T47D (cell line): ENCODE measurements around the gene KIF2A.

Experiments
- DNase-seq, 2 experiments: peaks; one replicate each; pipeline versions ENCODE4 v3.0.0 to v3.0.0-alpha.2; 2011 to 2012; ENCODE audit warnings: low read depth in 1 of 2, low spot score in 1 of 2
- JUND ChIP-seq: IDR thresholded peaks from 2 replicates; pipeline ENCODE4 v1.6.1; 2012; ENCODE audit warnings: low read depth
- in situ Hi-C: cut with HindIII; loops from 2 replicates; pipeline ENCODE4 v1.10.0; 2016; ENCODE audit warnings: low sequenced_read_pairs, low pct_unique_long_range_greater_than_20kb

The KIF2A gene

GRCh38 chr5:62306323-62306895, 403 bp downstream of the KIF2A start:
- TF ChIP-seq JUND, result no peak
- DNase-seq, result peak in 1 of 2 experiments; percentile 20
- in situ Hi-C loops, result no loop called here

GRCh38 chr5:62306896-62307689, 1.1 kb downstream of the KIF2A start:
- in situ Hi-C loops, result no loop called here
- DNase-seq, result peak in 1 of 2 experiments; percentile 34
- TF ChIP-seq JUND, result no peak

DNA sequence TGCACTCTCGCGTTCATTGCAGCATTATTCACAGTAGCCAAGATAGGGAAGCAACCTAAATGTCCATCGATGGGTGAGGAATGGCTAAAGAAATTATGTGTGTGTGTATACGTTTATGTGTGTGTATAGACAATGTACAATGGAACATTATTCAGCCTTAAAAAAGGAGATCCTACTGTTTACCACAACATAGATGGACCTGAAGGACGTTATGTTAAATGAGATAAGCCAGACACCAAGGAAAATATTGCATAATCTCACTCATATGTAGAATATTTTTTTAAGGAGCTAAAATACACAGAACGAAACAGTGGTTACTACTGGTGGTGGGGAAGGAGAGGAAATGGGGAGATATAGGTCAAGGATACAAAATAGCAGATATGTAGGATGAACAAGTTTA, 2.4 kb downstream of the KIF2A start:
- no peak for DNase-seq
- no peak for TF ChIP-seq JUND
- in situ Hi-C loops, result no loop called here

DNA sequence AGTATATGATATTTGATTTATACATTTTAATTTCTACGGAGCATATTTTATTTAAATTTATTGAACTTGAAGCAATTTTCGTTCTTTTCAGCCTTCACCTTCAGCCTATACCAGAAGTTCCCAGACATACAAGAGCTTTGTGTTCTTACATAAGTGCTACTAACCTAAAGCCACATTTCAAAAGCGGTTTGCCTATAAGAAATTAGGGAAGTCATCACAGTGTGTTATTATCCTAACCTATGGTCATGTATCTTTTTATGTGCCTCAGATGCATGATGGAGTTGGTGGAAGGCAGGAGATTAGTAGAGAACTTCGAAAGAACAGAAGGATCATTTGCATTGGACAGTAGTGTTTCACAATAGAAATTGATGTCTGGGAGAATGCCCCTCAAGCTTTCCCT, 3.1 kb downstream of the KIF2A start:
- no peak for TF ChIP-seq JUND
- DNase-seq, result no peak
- in situ Hi-C loops, result no loop called here

- TF ChIP-seq JUND, result no peak
- in situ Hi-C loops, result no loop called here
- no peak for DNase-seq
Observed at GRCh38 chr5:62310426-62311143, 4.6 kb downstream of the KIF2A start.

DNA sequence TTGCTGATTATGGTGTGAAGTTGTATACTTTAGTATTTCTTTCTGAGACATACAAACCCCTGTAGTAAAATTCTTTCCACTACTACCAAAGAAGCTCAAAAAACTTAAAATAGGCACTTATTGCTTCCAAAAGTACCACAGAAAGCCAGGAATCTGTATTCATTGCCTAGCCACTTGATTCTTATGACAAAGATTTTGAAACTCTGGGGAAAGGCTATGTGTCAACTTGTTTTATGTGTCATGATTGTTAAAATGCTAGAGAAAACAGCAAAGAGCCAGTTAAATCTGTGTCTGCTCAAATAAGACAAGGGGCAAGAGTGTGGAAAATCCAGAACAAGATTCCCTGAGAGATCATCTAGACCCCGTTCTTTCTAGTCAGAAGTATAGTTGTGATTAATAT, 6.0 kb downstream of the KIF2A start:
- no peak for DNase-seq
- in situ Hi-C loops, result no loop called here
- no peak for TF ChIP-seq JUND

- in situ Hi-C loops, result no loop called here
Observed at GRCh38 chr5:62312674-62313073, 6.7 kb downstream of the KIF2A start.

DNA sequence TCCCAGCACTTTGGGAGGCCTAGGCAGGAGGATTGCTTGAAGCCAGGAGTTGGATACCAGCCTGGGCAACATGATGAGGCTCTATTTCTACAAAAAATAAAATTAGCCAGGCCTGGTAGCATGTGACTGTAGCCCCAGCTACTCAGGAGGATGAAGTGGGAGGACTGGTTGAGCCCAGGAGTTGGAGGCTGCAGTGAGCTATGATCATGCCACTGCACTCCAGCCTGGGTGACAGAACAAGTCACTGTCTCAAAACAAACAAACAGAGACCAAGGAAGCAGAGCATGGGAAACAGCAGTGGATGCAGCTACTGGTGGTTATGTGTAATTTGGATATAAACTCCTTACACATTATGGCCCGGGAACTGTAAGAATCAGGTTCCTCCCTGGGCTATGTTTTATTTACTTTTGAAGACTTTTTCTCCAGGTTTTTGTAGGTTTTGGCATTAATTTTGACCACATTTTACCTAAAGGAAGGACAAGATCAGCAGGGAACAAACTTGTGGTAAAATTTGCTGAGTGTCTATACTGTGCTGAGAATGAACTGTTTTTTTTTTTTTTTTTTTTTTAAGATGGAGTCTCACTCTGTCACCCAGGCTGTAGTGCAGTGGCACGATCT, 8.3 kb downstream of the KIF2A start:
- in situ Hi-C loops, result no loop called here
- no peak for TF ChIP-seq JUND
- DNase-seq, result no peak

More at GRCh38 chr5:62312674-62313073, 6.7 kb downstream of the KIF2A start:
- no peak for DNase-seq
- TF ChIP-seq JUND, result no peak

GRCh38 chr5:62315376-62316175, 9.6 kb downstream of the KIF2A start:
- DNase-seq, result no peak
- no peak for TF ChIP-seq JUND
- in situ Hi-C loops, result no loop called here

- in situ Hi-C loops, result no loop called here
- no peak for TF ChIP-seq JUND
Observed at GRCh38 chr5:62316176-62316502, 10.1 kb downstream of the KIF2A start.

DNA sequence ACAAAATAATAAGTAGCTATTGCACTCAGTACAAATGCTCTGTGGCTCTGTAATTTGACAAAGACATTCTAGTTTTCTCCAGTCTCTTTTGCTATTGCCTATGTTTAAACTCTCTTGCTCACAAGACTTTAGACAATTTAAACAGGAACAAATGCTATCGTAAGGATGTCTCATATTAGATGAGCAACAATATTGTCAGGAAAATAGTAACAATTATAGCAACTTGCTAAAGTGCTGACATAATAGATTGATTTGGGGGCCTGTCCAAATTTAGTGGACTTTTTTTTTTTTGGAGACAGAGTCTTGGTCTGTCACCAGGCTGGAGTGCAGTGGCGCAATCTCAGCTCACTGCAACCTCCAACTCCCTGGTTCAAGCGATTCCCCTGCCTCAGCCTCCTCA, 11.8 kb downstream of the KIF2A start:
- in situ Hi-C loops, result no loop called here
- TF ChIP-seq JUND, result no peak
- no peak for DNase-seq

More at GRCh38 chr5:62316176-62316502, 10.1 kb downstream of the KIF2A start:
- no peak for DNase-seq

GRCh38 chr5:62322484-62322883, 16.5 kb downstream of the KIF2A start:
- TF ChIP-seq JUND, result no peak
- DNase-seq, result no peak
- in situ Hi-C loops, result no loop called here
